Keratinocyte (primary cell): ENCODE measurements around the gene SCRN1. TPM values are rescaled to one million over a fixed set of nuclear protein-coding genes. Genes with fewer than 3 reads are reported as not detected.
"Not testable (repeated sequence)": the region's sequence is repeated elsewhere in the genome, so short reads cannot be mapped to it uniquely, and the experiment has no call there.

Source experiments
- DNase-seq: peaks from one replicate; pipeline ENCODE4 v3.0.0-alpha.2; 2011; ENCODE audit warnings: low read depth, missing footprints, low spot score
- FAIRE-seq: peaks from 2 replicates; lab custom pipeline; 2011; peaks lifted over from hg19 to GRCh38; lab: Jason Lieb, UNC
- H2AFZ ChIP-seq: 2 replicates; pipeline ENCODE4 v1.6.0; 2012; ENCODE audit warnings: low read length, control low read depth, inconsistent platforms; ENCODE audit not compliant: control insufficient read depth
- H3K27ac ChIP-seq: 2 replicates; pipeline ENCODE4 v1.5.1; 2011; ENCODE audit warnings: low read length; ENCODE audit not compliant: control insufficient read depth, insufficient read depth
- H3K27me3 ChIP-seq: 3 replicates; pipeline ENCODE4 v1.6.0; 2011; ENCODE audit warnings: low read length; ENCODE audit not compliant: control insufficient read depth, insufficient read depth; ENCODE audit errors: extremely low read depth
- H3K36me3 ChIP-seq, 2 experiments: 2 replicates in 1 of 2; 3 replicates in 1 of 2; pipeline ENCODE4 v1.5.1; 2011; ENCODE audit warnings: low read length in 2 of 2, mild to moderate bottlenecking in 1 of 2; ENCODE audit not compliant: control insufficient read depth in 2 of 2, insufficient read depth in 2 of 2; ENCODE audit errors: extremely low read depth in 1 of 2
- H3K4me1 ChIP-seq: 3 replicates; pipeline ENCODE4 v1.5.1; 2011; ENCODE audit warnings: low read length; ENCODE audit not compliant: control insufficient read depth, insufficient read depth; ENCODE audit errors: extremely low read depth
- H3K4me2 ChIP-seq: 3 replicates; pipeline ENCODE4 v1.6.0; 2011; ENCODE audit warnings: low read depth, low read length; ENCODE audit not compliant: control insufficient read depth, insufficient read depth; ENCODE audit errors: extremely low read depth
- H3K4me3 ChIP-seq, 3 experiments: fragments of 200-600 bp in 1 of 3; sonication (generic) in 1 of 3; 2 replicates in 2 of 3; 3 replicates in 1 of 3; pipeline ENCODE4 v1.5.1; 2011 to 2016; ENCODE audit warnings: low read length in 3 of 3, mild to moderate bottlenecking in 3 of 3, control low read depth in 2 of 3, inconsistent platforms in 1 of 3, low read depth in 1 of 3, mixed read lengths in 1 of 3, mixed run types in 1 of 3, moderate library complexity in 1 of 3; ENCODE audit not compliant: control insufficient read depth in 2 of 3, insufficient read depth in 2 of 3; ENCODE audit errors: extremely low read depth in 1 of 3
- H3K79me2 ChIP-seq: 2 replicates; pipeline ENCODE4 v1.6.0; 2012; ENCODE audit warnings: low read length; ENCODE audit not compliant: control insufficient read depth, insufficient read depth
- H3K9ac ChIP-seq: 3 replicates; pipeline ENCODE4 v1.6.0; 2011; ENCODE audit warnings: low read length; ENCODE audit not compliant: control insufficient read depth, insufficient read depth; ENCODE audit errors: extremely low read depth
- H3K9me1 ChIP-seq: 3 replicates; pipeline ENCODE4 v1.6.0; 2011; ENCODE audit warnings: low read length; ENCODE audit not compliant: control insufficient read depth, insufficient read depth; ENCODE audit errors: extremely low read depth
- H3K9me3 ChIP-seq: 2 replicates; pipeline ENCODE4 v1.5.1; 2012; ENCODE audit warnings: low read depth, low read length; ENCODE audit not compliant: control insufficient read depth
- H4K20me1 ChIP-seq: 3 replicates; pipeline ENCODE4 v1.6.0; 2011; ENCODE audit warnings: low read length; ENCODE audit not compliant: control insufficient read depth, insufficient read depth; ENCODE audit errors: extremely low read depth
- EZH2 ChIP-seq: IDR thresholded peaks from one replicate; pipeline ENCODE4 v1.6.1; 2012; ENCODE audit warnings: inconsistent platforms, mild to moderate bottlenecking, low read length, moderate library complexity
- dilution Hi-C: fragments of 300-500 bp; cut with MboI; formaldehyde crosslinking; loops from one replicate; pipeline ENCODE4 v1.7.0; 2020; ENCODE audit warnings: low sequenced_read_pairs; ENCODE audit not compliant: extremely low pct_ligation_motif_present
- polyA plus RNA-seq, 5 experiments: library from polyadenylated mRNA; depleted of rRNA in 3 of 5; stranded (reverse) in 3 of 5; stranded (forward) in 1 of 5; unstranded in 1 of 5; fragments of >200 nt; gene quantifications; 1 replicate in 1 of 5; 2 replicates in 3 of 5; 3 replicates in 1 of 5; pipeline versions ENCODE4 v1.2.1 to v1.2.3, GENCODE V29; 2011 to 2012; ENCODE audit warnings: missing spikeins in 2 of 5, low read depth in 1 of 5, low replicate concordance in 1 of 5
- TF ChIP-seq, protein P1 (sequence below), 3 experiments: IDR thresholded peaks in 1 of 3; conservative IDR thresholded peaks in 1 of 3; optimal IDR thresholded peaks in 1 of 3; 2 replicates in 2 of 3; 3 replicates in 1 of 3; pipeline versions ENCODE3 to v1.5.1; 2011; ENCODE audit warnings: low read length in 3 of 3, mild to moderate bottlenecking in 3 of 3, moderate library complexity in 2 of 3, control low read depth in 1 of 3, inconsistent platforms in 1 of 3; ENCODE audit not compliant: insufficient read depth in 2 of 3; ENCODE audit errors: extremely low read depth in 1 of 3

SCRN1 gene
- polyA plus RNA-seq, 1 donor (not counting 4 experiments of a cell fraction or from before 2014, with no cell fraction given) = 52.3 TPM

DNA sequence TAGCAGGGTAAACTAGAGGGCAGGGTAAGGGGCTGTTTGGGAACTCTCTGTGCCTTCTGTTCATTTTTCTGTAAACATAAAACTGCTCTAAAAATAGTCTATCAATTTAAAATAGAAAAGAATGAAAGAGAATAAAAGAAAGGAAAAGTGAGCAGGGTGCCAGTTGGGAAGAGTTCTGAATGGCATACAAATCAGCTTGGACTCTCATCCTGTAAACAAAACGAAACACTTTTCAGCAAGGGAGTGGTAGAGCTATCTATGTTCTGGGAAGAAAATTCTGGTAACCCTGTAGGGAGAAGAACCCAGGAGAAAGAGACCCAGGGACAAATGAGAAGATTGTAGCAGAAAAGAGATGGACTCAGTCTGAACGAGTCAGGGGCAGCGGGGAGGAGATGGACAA is 24.6 kb downstream of the SCRN1 start:
- Histone ChIP-seq H2AFZ (no peak overlapping the region), H3K4me2 (no peak overlapping the region), H3K9me3 (no peaks in the 10 kb centered on the region), H3K27me3 (no peaks in the 10 kb centered on the region), H3K9ac (no peak overlapping the region), H4K20me1 (peaks cover 6% of the 10 kb centered on the region), H3K9me1 (no peaks in the 10 kb centered on the region), H3K4me1 (no peaks in the 10 kb centered on the region), H3K4me3 (no peak overlapping the region), H3K36me3 (peaks cover 1 to 5% of the 10 kb centered on the region in 2 experiments), H3K79me2 (peaks cover 13% of the 10 kb centered on the region), H3K27ac (no peak overlapping the region)
- dilution Hi-C loops = no loop called here
- TF ChIP-seq EZH2 = no peak
- TF ChIP-seq, protein P1, sequence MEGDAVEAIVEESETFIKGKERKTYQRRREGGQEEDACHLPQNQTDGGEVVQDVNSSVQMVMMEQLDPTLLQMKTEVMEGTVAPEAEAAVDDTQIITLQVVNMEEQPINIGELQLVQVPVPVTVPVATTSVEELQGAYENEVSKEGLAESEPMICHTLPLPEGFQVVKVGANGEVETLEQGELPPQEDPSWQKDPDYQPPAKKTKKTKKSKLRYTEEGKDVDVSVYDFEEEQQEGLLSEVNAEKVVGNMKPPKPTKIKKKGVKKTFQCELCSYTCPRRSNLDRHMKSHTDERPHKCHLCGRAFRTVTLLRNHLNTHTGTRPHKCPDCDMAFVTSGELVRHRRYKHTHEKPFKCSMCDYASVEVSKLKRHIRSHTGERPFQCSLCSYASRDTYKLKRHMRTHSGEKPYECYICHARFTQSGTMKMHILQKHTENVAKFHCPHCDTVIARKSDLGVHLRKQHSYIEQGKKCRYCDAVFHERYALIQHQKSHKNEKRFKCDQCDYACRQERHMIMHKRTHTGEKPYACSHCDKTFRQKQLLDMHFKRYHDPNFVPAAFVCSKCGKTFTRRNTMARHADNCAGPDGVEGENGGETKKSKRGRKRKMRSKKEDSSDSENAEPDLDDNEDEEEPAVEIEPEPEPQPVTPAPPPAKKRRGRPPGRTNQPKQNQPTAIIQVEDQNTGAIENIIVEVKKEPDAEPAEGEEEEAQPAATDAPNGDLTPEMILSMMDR (optimal IDR thresholded peaks at IDR 0.05 in 1 of 3, IDR thresholded peaks at IDR 0.05 in 1 of 3, conservative IDR thresholded peaks at IDR 0.05 in 1 of 3; ENCODE audit: extremely low read depth in 1 of 3, insufficient read depth in 2 of 3, low read length in 3 of 3) = no peak
- DNase-seq = no peak
- FAIRE-seq = no peak

DNA sequence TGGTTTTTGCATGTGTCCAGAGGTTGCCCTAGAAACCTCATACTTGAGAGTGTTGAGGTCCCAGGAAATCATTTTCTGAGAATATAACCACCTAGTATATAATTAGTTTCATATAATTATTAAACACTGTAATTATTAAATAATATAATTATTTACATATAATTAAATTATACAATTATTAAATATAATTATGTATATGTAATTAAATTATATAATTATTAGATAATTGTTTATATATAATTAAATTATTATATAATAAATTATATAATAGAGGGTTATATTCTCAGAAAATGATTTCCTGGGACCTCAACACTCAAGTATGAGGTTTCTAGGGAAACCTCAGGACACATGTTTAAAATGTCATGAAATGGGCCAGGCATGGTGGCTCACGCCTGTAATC is 27.6 kb downstream of the SCRN1 start:
- no peak for FAIRE-seq
- dilution Hi-C loops = no loop called here
- no peak for TF ChIP-seq EZH2
- TF ChIP-seq, protein P1 (optimal IDR thresholded peaks at IDR 0.05 in 1 of 3, IDR thresholded peaks at IDR 0.05 in 1 of 3, conservative IDR thresholded peaks at IDR 0.05 in 1 of 3; ENCODE audit: extremely low read depth in 1 of 3, insufficient read depth in 2 of 3, low read length in 3 of 3) = no peak

DNA sequence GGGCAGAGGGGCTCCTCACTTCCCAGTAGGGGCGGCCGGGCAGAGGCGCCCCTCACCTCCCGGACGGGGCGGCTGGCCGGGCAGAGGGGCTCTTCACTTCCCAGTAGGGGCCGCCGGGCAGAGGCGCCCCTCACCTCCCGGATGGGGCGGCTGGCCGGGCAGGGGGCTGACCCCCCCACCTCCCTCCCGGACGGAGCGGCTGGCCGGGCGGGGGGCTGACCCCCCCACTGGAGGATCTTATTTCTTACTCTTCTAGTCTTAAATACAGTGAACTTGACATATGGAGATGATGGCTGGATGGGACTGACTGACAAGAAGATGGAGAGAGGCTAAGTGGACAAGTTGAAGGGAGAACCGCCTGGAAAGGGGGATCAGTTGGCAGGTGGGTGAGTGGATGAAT is 28.0 kb downstream of the SCRN1 start:
- H3K4me2 ChIP-seq, H3K79me2 ChIP-seq, H3K27ac ChIP-seq, H3K4me3 ChIP-seq, dilution Hi-C loops, FAIRE-seq, H3K9me1 ChIP-seq, H3K9me3 ChIP-seq, DNase-seq, H3K4me1 ChIP-seq, H3K36me3 ChIP-seq, H3K9ac ChIP-seq, H4K20me1 ChIP-seq, H3K27me3 ChIP-seq, H2AFZ ChIP-seq: not testable (repeated sequence)

More for the DNA sequence above, 27.6 kb downstream of the SCRN1 start:
- Histone ChIP-seq H4K20me1 (no peaks in the 10 kb centered on the region), H2AFZ (no peak overlapping the region), H3K36me3 (peaks cover 1 to 5% of the 10 kb centered on the region in 2 experiments), H3K9me3 (no peaks in the 10 kb centered on the region), H3K4me2 (no peak overlapping the region), H3K79me2 (peaks cover 2% of the 10 kb centered on the region), H3K4me3 (no peak overlapping the region), H3K9ac (no peak overlapping the region), H3K4me1 (no peaks in the 10 kb centered on the region), H3K27ac (no peak overlapping the region), H3K27me3 (no peaks in the 10 kb centered on the region), H3K9me1 (no peaks in the 10 kb centered on the region)
- DNase-seq = no peak
